PFSK-1 (cell line): ENCODE data around the gene FKBP8.

Experiments
- FOXP2 ChIP-seq: optimal IDR thresholded peaks from 2 replicates; pipeline ENCODE3; 2011; ENCODE audit warnings: borderline replicate concordance, control low read depth, inconsistent platforms; ENCODE audit not compliant: insufficient read depth; ENCODE audit errors: extremely low read length, extremely low read depth
- POLR2AphosphoS5 ChIP-seq: IDR thresholded peaks from 2 replicates; pipeline ENCODE4 v1.6.1; 2012; ENCODE audit warnings: low read depth, mild to moderate bottlenecking, control low read depth, low read length, moderate library complexity
- SIN3A ChIP-seq: IDR thresholded peaks from 2 replicates; pipeline ENCODE4 v1.6.1; 2012; ENCODE audit warnings: mild to moderate bottlenecking, low read length, moderate library complexity, borderline replicate concordance; ENCODE audit not compliant: insufficient read depth
- TAF1 ChIP-seq: IDR thresholded peaks from 2 replicates; pipeline ENCODE4 v1.6.1; 2012; ENCODE audit warnings: low read length, control low read depth, borderline replicate concordance; ENCODE audit not compliant: insufficient read depth
- TF ChIP-seq, protein P1 (sequence below), 2 experiments: IDR thresholded peaks; 2 replicates each; pipeline versions ENCODE4 v1.6.1 to v1.8.0; 2011 to 2012; ENCODE audit warnings: low read depth in 2 of 2, low read length in 2 of 2, control low read depth in 1 of 2, inconsistent platforms in 1 of 2, mild to moderate bottlenecking in 1 of 2, moderate library complexity in 1 of 2; ENCODE audit not compliant: insufficient read depth in 1 of 2

DNA sequence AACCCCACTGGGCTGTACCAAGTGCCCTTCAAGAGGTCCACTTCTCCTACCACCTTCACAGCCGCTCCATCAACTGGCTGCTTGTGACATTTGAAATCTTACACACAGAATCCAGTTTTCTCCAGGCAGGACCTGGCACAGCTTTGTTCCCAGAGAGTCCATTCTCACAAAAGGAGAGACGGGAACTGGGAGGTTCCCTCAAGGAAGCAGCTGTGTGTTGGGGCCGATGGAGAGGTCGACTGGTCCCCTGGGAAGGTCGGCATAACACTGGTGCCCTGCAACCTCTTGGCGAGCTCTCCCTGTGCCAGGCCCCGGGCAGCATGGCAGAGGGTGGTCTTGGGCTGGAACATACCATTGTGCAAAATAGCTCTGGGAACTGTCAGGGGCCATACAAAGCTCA, 43.0 kb downstream of the FKBP8 start:
- TF ChIP-seq, protein P1, sequence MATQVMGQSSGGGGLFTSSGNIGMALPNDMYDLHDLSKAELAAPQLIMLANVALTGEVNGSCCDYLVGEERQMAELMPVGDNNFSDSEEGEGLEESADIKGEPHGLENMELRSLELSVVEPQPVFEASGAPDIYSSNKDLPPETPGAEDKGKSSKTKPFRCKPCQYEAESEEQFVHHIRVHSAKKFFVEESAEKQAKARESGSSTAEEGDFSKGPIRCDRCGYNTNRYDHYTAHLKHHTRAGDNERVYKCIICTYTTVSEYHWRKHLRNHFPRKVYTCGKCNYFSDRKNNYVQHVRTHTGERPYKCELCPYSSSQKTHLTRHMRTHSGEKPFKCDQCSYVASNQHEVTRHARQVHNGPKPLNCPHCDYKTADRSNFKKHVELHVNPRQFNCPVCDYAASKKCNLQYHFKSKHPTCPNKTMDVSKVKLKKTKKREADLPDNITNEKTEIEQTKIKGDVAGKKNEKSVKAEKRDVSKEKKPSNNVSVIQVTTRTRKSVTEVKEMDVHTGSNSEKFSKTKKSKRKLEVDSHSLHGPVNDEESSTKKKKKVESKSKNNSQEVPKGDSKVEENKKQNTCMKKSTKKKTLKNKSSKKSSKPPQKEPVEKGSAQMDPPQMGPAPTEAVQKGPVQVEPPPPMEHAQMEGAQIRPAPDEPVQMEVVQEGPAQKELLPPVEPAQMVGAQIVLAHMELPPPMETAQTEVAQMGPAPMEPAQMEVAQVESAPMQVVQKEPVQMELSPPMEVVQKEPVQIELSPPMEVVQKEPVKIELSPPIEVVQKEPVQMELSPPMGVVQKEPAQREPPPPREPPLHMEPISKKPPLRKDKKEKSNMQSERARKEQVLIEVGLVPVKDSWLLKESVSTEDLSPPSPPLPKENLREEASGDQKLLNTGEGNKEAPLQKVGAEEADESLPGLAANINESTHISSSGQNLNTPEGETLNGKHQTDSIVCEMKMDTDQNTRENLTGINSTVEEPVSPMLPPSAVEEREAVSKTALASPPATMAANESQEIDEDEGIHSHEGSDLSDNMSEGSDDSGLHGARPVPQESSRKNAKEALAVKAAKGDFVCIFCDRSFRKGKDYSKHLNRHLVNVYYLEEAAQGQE (IDR thresholded peaks at IDR 0.05; ENCODE audit: insufficient read depth in 1 of 2, low read depth in 2 of 2, low read length in 2 of 2) = no peak
- no peak for TF ChIP-seq POLR2AphosphoS5
- TF ChIP-seq TAF1 = no peak
- no peak for TF ChIP-seq SIN3A
- no peak for TF ChIP-seq FOXP2
